Parathyroid adenoma (tissue), 2 donors: Measurements from ENCODE around the gene FNDC3B.

Experiments
- H2AFZ ChIP-seq: fragments of 300-600 bp; sonication (generic); one replicate; pipeline ENCODE4 v1.7.0; 2017; ENCODE audit warnings: antibody characterized with exemption, mild to moderate bottlenecking
- H3K27ac ChIP-seq: fragments of 300-600 bp; sonication (generic); one replicate; pipeline ENCODE4 v1.7.0; 2017
- H3K27me3 ChIP-seq: fragments of 300-600 bp; sonication (generic); one replicate; pipeline ENCODE4 v1.7.0; 2017; ENCODE audit warnings: low read length; ENCODE audit not compliant: control insufficient read depth, insufficient read depth
- H3K36me3 ChIP-seq: fragments of 300-600 bp; sonication (generic); one replicate; pipeline ENCODE4 v1.7.0; 2017; ENCODE audit warnings: low read length; ENCODE audit not compliant: control insufficient read depth, insufficient read depth
- H3K4me1 ChIP-seq: fragments of 300-600 bp; sonication (generic); one replicate; pipeline ENCODE4 v1.7.0; 2017; ENCODE audit warnings: control low read depth
- H3K4me2 ChIP-seq: fragments of 300-600 bp; sonication (generic); one replicate; pipeline ENCODE4 v1.7.0; 2017; ENCODE audit warnings: low read length
- H3K4me3 ChIP-seq: fragments of 300-600 bp; sonication (generic); one replicate; pipeline ENCODE4 v1.7.0; 2017; ENCODE audit warnings: low read depth, low read length
- H3K79me2 ChIP-seq: fragments of 300-600 bp; sonication (generic); one replicate; pipeline ENCODE4 v1.7.0; 2017; ENCODE audit warnings: control low read depth
- H3K9ac ChIP-seq: fragments of 300-600 bp; sonication (generic); one replicate; pipeline ENCODE4 v1.7.0; 2017; ENCODE audit warnings: mild to moderate bottlenecking
- H3K9me3 ChIP-seq: fragments of 300-600 bp; sonication (generic); one replicate; pipeline ENCODE4 v1.7.0; 2017; ENCODE audit warnings: low read length; ENCODE audit not compliant: control insufficient read depth
- CTCF ChIP-seq: fragments of 300-600 bp; sonication (generic); IDR thresholded peaks from one replicate; pipeline ENCODE4 v1.7.0; 2017; ENCODE audit warnings: antibody characterized with exemption, mild to moderate bottlenecking
- donor health status: primary hyperparathyroidism.

FNDC3B gene

DNA sequence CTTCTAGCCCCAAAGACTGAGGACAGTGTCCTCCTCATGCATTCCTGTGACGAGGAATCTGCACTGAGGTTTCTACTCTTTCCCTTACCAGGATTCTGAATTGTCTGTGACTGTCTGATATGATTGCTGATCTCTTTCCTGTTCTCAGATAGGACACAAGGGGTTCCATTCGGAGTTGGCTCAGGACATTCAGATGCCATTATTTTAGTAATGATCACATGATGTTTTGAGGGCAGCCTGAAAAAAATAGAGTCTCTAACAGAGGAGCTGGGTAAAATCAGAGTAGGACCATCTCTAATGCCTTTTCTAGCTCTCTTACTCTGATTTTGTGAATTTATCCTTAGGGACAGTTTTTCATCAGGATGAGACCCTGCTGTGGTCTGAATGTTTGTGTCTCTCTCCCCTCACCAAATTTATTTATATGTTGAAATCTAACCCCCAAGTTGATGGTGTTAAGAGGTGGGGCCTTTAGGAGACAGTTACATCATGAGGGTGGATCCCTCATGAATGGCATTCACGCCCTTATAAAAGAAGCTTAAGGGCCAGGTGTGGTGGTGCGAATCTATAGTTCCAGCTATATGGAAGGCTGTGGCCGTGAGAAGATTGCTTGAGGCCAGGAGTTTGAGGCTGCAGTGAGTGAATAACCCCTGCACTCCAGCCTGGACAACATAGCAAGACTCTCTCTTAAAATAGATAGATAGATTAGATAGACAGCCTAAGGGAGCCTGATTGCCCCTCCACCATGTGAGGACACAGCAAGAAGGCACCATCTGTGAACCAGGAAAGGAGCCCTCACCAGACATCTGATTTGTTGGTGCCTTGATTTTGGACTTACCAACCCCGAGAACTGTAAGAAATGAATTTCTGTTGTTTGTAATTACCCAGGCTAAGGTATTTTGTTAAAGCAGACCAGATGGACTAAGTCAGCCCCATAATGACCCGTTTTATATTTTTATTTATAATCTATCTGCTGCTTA is 24.4 kb downstream of the FNDC3B start:
- Histone ChIP-seq H2AFZ (no peak overlapping the region), H3K9ac (no peak overlapping the region), H3K4me2 (no peak overlapping the region), H3K27me3 (no peaks in the 10 kb centered on the region), H3K4me1 (peaks cover 8% of the 10 kb centered on the region), H3K9me3 (no peaks in the 10 kb centered on the region), H3K27ac (no peak overlapping the region), H3K4me3 (no peak overlapping the region), H3K79me2 (peaks cover 34% of the 10 kb centered on the region), H3K36me3 (no peaks in the 10 kb centered on the region)
- TF ChIP-seq CTCF = no peak

DNA sequence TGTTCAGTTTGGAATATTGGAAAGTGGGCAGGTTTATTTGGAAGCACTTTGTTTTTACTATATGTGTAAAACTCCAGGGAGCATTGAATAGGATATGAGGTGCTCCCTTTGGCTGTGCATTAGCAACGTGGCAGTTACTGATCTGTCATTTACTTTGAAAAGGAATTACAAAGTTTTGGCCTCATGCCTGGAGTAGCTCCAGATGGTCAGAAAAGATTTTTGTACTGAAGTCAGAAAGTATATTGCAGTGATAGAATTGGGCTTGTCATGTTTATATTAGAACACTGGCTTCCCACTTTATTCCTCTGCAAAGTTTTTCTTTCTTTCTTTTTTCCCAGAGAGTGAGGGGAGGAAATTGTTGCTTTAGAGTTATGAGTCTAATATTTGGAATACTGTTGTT is 26.1 kb downstream of the FNDC3B start:
- Histone ChIP-seq H3K4me2 (no peak overlapping the region), H3K27ac (no peak overlapping the region), H3K79me2 (peaks cover 28% of the 10 kb centered on the region), H3K4me3 (no peak overlapping the region), H3K9ac (no peak overlapping the region), H2AFZ (no peak overlapping the region), H3K9me3 (no peaks in the 10 kb centered on the region), H3K36me3 (no peaks in the 10 kb centered on the region), H3K27me3 (no peaks in the 10 kb centered on the region), H3K4me1 (peaks cover 12% of the 10 kb centered on the region)
- TF ChIP-seq CTCF = no peak

DNA sequence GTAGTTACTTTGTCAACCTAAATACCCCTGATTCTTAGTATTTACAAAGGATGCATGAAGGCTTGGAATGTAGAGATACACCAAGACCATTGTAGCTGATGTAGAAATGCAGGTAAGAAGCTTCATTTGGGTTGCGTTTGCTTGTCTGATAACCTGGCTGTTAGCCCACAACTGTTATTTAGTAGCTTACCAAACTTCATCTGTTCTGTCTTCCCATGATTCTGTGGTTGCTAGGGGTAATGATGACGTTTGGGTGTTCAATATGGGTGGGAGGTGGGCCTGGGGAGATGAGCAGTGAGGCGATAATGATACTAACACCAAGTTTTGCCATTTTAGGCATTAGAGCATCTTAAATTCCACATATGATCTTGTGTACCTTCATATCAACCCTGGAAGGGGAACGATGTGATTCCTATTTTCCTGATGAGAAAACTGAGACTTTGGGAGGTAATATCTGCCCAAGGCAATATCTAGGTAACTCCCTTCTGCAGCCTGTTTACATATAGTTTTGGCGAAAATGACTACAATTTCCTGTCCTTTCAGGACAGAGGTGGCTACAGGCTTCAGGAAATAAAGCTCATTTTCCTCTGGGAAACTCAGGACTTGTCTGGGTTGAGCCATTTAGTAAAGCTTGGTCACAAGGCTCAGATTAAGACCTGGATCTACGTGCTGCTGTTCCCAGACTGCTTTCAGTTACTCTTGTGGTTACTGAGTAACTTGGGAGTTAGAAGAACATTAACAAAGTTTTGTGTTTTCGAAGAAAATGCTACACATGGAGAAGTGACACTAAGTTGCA is 26.8 kb downstream of the FNDC3B start:
- H2AFZ ChIP-seq = no peak overlapping the region

DNA sequence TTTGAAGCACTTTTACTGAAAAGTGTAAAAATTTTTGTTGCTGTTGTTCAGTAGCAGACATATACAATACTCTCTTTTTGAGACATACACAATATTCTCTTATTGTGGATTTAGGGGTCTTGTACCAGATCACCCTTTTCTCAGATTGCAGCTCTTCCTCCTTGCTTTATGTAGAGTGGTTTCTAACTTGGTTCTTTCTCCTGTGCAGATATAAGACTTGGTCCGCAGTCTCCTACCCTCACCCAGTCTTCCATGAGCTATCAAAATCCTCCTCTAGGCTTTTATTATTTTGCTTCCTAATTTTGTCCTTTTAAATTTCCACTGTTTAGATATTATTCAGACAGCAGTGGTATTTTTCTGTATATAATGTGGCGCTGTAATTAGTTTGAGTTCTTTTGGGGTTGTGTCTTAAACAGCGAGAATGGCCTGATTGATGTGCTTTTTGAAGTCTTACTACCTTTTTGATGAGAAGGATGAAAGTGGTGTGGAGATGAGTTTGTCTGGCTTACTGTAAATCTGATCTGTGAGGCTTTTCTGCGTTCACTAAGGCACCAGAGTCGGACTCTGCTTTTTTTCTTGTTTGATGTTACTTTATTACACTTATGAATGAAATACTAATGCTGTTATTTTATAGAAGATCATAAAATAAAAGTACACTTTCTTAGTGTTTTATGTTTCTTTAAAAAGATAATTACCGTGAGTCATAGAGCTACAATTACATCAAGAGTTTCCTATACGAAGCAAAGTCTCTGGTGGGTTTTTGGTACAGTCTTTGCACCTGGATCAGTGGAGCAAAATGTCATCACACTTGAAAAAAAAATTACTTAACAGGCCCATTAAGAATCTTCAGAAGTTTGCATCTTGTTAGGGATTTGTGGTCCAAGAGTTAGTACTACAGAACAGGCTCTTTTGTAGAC is 27.8 kb downstream of the FNDC3B start:
- Histone ChIP-seq H3K4me3 (no peak overlapping the region), H2AFZ (no peak overlapping the region), H3K27me3 (no peaks in the 10 kb centered on the region), H3K9me3 (no peaks in the 10 kb centered on the region), H3K27ac (no peak overlapping the region), H3K4me2 (no peak overlapping the region), H3K79me2 (peaks cover 27% of the 10 kb centered on the region), H3K4me1 (peaks cover 12% of the 10 kb centered on the region), H3K36me3 (no peaks in the 10 kb centered on the region), H3K9ac (no peak overlapping the region)
- no peak for TF ChIP-seq CTCF

More for the DNA sequence above, 26.8 kb downstream of the FNDC3B start:
- Histone ChIP-seq H3K27ac (no peak overlapping the region), H3K9ac (no peak overlapping the region), H3K27me3 (no peaks in the 10 kb centered on the region), H3K36me3 (no peaks in the 10 kb centered on the region), H3K4me1 (peaks cover 12% of the 10 kb centered on the region), H3K79me2 (peaks cover 28% of the 10 kb centered on the region), H3K4me2 (no peak overlapping the region), H3K4me3 (no peak overlapping the region), H3K9me3 (no peaks in the 10 kb centered on the region)
- no peak for TF ChIP-seq CTCF
